Right atrium auricular region (tissue), 2 donors: ENCODE measurements around the gene MUCL3. TPM values are rescaled to one million over a fixed set of nuclear protein-coding genes. Genes with fewer than 3 reads are reported as not detected.

ENCODE experiments used
- DNase-seq: peaks from one replicate; pipeline ENCODE4 v3.0.0-alpha.2; 2019; ENCODE audit warnings: low spot score
- H3K27ac ChIP-seq, 2 donors: fragments of 200-600 bp; sonication (generic); 1 replicate in 1 of 2; 2 replicates in 1 of 2; pipeline ENCODE4 v1.5.1; 2016 to 2019
- H3K27me3 ChIP-seq, 2 donors: fragments of 200-600 bp; sonication (generic); one replicate each; pipeline versions ENCODE4 v1.5.1 to v1.6.0; 2017 to 2019
- H3K36me3 ChIP-seq: fragments of 200-600 bp; sonication (generic); one replicate; pipeline ENCODE4 v1.5.1; 2016
- H3K4me1 ChIP-seq, 2 donors: fragments of 200-600 bp; sonication (generic); one replicate each; pipeline versions ENCODE4 v1.5.1 to v1.6.0; 2017 to 2019
- H3K4me3 ChIP-seq, 2 donors: fragments of 200-600 bp; sonication (generic); 1 replicate in 1 of 2; 2 replicates in 1 of 2; pipeline ENCODE4 v1.5.1; 2017 to 2019; ENCODE audit warnings: mild to moderate bottlenecking in 1 of 2, moderate library complexity in 1 of 2
- H3K9me3 ChIP-seq, 2 donors: fragments of 200-600 bp; sonication (generic); one replicate each; pipeline ENCODE4 v1.5.1; 2019
- CTCF ChIP-seq, 2 donors: fragments of 200-600 bp; sonication (generic); IDR thresholded peaks; one replicate each; pipeline ENCODE4 v1.5.1; 2019; ENCODE audit warnings: antibody characterized with exemption in 2 of 2
- total RNA-seq, 2 donors: library from RNA; depleted of rRNA; stranded (reverse); fragments of >200 nt; gene quantifications; one replicate each; pipeline ENCODE4 v1.1.0, GENCODE V29; 2016

Gene MUCL3
- total RNA-seq: not detected

- no peaks in the 10 kb centered on the region for H3K27me3 ChIP-seq
- no peak within 1 kb of the TSS for H3K4me3 ChIP-seq
- TF ChIP-seq CTCF (IDR thresholded peaks at IDR 0.05): no peak
These were observed at the start of gene MUCL3 for GRCh38 chr6:30940361-30940986. MUCL3 (plus strand) TSS chr6:30940973; CDS start chr6:30941000, 27 bp downstream.

GRCh38 chr6:30891450-30891723 is 49.4 kb upstream of the MUCL3 start:
- no peak overlapping the region for H3K27ac ChIP-seq
- H3K27me3 ChIP-seq: no peaks in the 10 kb centered on the region
- no peaks in the 10 kb centered on the region for H3K9me3 ChIP-seq
- no peak for DNase-seq
- TF ChIP-seq CTCF (IDR thresholded peaks at IDR 0.05): no peak
- H3K4me3 ChIP-seq: no peak overlapping the region
- H3K36me3 ChIP-seq: peaks cover 57% of the 10 kb centered on the region
- H3K4me1 ChIP-seq: peaks cover 0 to 19% of the 10 kb centered on the region in 2 donors

More at GRCh38 chr6:30940361-30940986, at the start of gene MUCL3:
- H3K4me1 ChIP-seq: peaks cover 0 to 12% of the 10 kb centered on the region in 2 donors
- no peak for DNase-seq
- no peak within 1 kb of the TSS for H3K27ac ChIP-seq
- no peaks in the 10 kb centered on the region for H3K36me3 ChIP-seq
- H3K9me3 ChIP-seq: no peaks in the 10 kb centered on the region

- Histone ChIP-seq H3K4me1 (peaks cover 0 to 13% of the 10 kb centered on the region in 2 donors), H3K4me3 (no peak overlapping the region), H3K27me3 (no peaks in the 10 kb centered on the region), H3K27ac (no peak overlapping the region), H3K9me3 (no peaks in the 10 kb centered on the region), H3K36me3 (peaks cover 63% of the 10 kb centered on the region)
- DNase-seq: no peak
- TF ChIP-seq CTCF (IDR thresholded peaks at IDR 0.05): no peak
These were observed 48.8 kb upstream of the MUCL3 start for GRCh38 chr6:30891816-30892538.

GRCh38 chr6:30893001-30893591 is 47.7 kb upstream of the MUCL3 start:
- TF ChIP-seq CTCF (IDR thresholded peaks at IDR 0.05): no peak
- DNase-seq: no peak

GRCh38 chr6:30893666-30894065 is 47.1 kb upstream of the MUCL3 start:
- DNase-seq: no peak
- no peaks in the 10 kb centered on the region for H3K27me3 ChIP-seq
- H3K36me3 ChIP-seq: peaks cover 80% of the 10 kb centered on the region
- peaks cover 0 to 3% of the 10 kb centered on the region in 2 donors for H3K4me1 ChIP-seq
- H3K9me3 ChIP-seq: no peaks in the 10 kb centered on the region
- no peak overlapping the region for H3K27ac ChIP-seq
- TF ChIP-seq CTCF (IDR thresholded peaks at IDR 0.05): no peak
- H3K4me3 ChIP-seq: no peak overlapping the region

More at GRCh38 chr6:30893001-30893591, 47.7 kb upstream of the MUCL3 start:
- H3K4me1 ChIP-seq: peaks cover 0 to 9% of the 10 kb centered on the region in 2 donors
- peaks cover 74% of the 10 kb centered on the region for H3K36me3 ChIP-seq
- H3K9me3 ChIP-seq: no peaks in the 10 kb centered on the region
- no peak overlapping the region for H3K27ac ChIP-seq
- no peak overlapping the region for H3K4me3 ChIP-seq
- no peaks in the 10 kb centered on the region for H3K27me3 ChIP-seq
